GM23338 (cell line): Measurements from ENCODE around the gene LPP. TPM values are rescaled to one million over a fixed set of nuclear protein-coding genes. Genes with fewer than 3 reads are reported as not detected.

Source experiments
- ATAC-seq: fragments of 200-7000 bp; cut with Tn5 transposase; 3 replicates; pipeline ENCODE4 v1.9.1; 2020
- DNase-seq: peaks from one replicate; pipeline ENCODE4 v3.0.0-alpha.2; 2015; ENCODE audit warnings: low spot score
- H2AFZ ChIP-seq: fragments of 200-600 bp; sonication (generic); 2 replicates; pipeline ENCODE4 v1.8.0; 2016; ENCODE audit warnings: antibody characterized with exemption, mild to moderate bottlenecking, moderate library complexity
- H3F3A ChIP-seq: fragments of 200-600 bp; sonication (generic); replicated peaks from 2 replicates; pipeline ENCODE4 v1.8.0; 2017; ENCODE audit warnings: antibody characterized with exemption, mixed run types, low read depth
- H3K27ac ChIP-seq: fragments of 200-600 bp; sonication (generic); 2 replicates; pipeline ENCODE4 v1.6.1; 2016; ENCODE audit warnings: low read depth
- H3K27me3 ChIP-seq: fragments of 200-600 bp; sonication (generic); 2 replicates; pipeline ENCODE4 v1.8.0; 2016; ENCODE audit warnings: mild to moderate bottlenecking, mixed run types, moderate library complexity; ENCODE audit not compliant: insufficient read depth
- H3K36me3 ChIP-seq: fragments of 200-600 bp; sonication (generic); 2 replicates; pipeline ENCODE4 v1.8.0; 2016; ENCODE audit warnings: mild to moderate bottlenecking; ENCODE audit not compliant: insufficient read depth
- H3K4me1 ChIP-seq: fragments of 200-600 bp; sonication (generic); 2 replicates; pipeline ENCODE4 v1.8.0; 2016; ENCODE audit warnings: mild to moderate bottlenecking, moderate library complexity; ENCODE audit not compliant: insufficient read depth
- H3K4me2 ChIP-seq: fragments of 200-600 bp; sonication (generic); 2 replicates; pipeline ENCODE4 v1.7.1; 2017; ENCODE audit warnings: mixed run types
- H3K4me3 ChIP-seq: fragments of 200-600 bp; sonication (generic); 2 replicates; pipeline ENCODE4 v1.6.1; 2016; ENCODE audit warnings: mixed run types
- H3K79me2 ChIP-seq: fragments of 200-600 bp; sonication (generic); replicated peaks from 2 replicates; pipeline ENCODE4 v1.8.0; 2017; ENCODE audit warnings: mild to moderate bottlenecking; ENCODE audit not compliant: insufficient read depth
- H3K9me2 ChIP-seq: fragments of 200-600 bp; sonication (generic); 2 replicates; pipeline ENCODE4 v1.8.0; 2017; ENCODE audit not compliant: insufficient read depth
- H4K20me1 ChIP-seq: fragments of 200-600 bp; sonication (generic); replicated peaks from 2 replicates; pipeline ENCODE4 v1.8.0; 2017; ENCODE audit warnings: mild to moderate bottlenecking; ENCODE audit not compliant: insufficient read depth
- H3K27ac Mint-ChIP-seq: 2 replicates; pipeline ENCODE4 v1.8.0; 2020; ENCODE audit warnings: inconsistent platforms, mild to moderate bottlenecking, moderate library complexity, mixed read lengths
- H3K27me3 Mint-ChIP-seq: 3 replicates; pipeline ENCODE4 v1.8.0; 2022; ENCODE audit warnings: low read depth, mild to moderate bottlenecking, moderate library complexity, mixed read lengths, inconsistent platforms; ENCODE audit not compliant: insufficient read depth, poor library complexity
- H3K36me3 Mint-ChIP-seq: 3 replicates; pipeline ENCODE4 v1.8.0; 2021; ENCODE audit warnings: low read depth, mild to moderate bottlenecking, inconsistent platforms, moderate library complexity, mixed read lengths
- H3K4me1 Mint-ChIP-seq: 3 replicates; pipeline ENCODE4 v1.8.0; 2020; ENCODE audit warnings: mild to moderate bottlenecking, inconsistent platforms, mixed read lengths
- H3K4me3 Mint-ChIP-seq: 3 replicates; pipeline ENCODE4 v1.8.0; 2021; ENCODE audit warnings: moderate library complexity, mild to moderate bottlenecking, inconsistent platforms, mixed read lengths
- H3K9me3 Mint-ChIP-seq: 3 replicates; pipeline ENCODE4 v1.8.0; 2020; ENCODE audit warnings: moderate library complexity, mild to moderate bottlenecking, inconsistent platforms, mixed read lengths
- CREB1 ChIP-seq: fragments of 250-450 bp; sonication (Bioruptor Pico); IDR thresholded peaks from 2 replicates; pipeline ENCODE4 v1.5.0; 2020; ENCODE audit warnings: low read depth, mild to moderate bottlenecking, moderate library complexity
- CTCF ChIP-seq, 2 experiments: fragments of 200-600 bp in 1 of 2; sonication (generic) in 1 of 2; conservative IDR thresholded peaks; 2 replicates each; pipeline versions ENCODE4 v1.5.1 to v1.6.1; 2016 to 2017; ENCODE audit warnings: antibody characterized with exemption in 2 of 2, low read depth in 2 of 2, mild to moderate bottlenecking in 2 of 2, moderate library complexity in 1 of 2
- ETS1 ChIP-seq: IDR thresholded peaks from 2 replicates; pipeline ENCODE4 v1.6.1; 2016; ENCODE audit warnings: antibody characterized with exemption
- EZH2 ChIP-seq: fragments of 200-600 bp; sonication (generic); IDR thresholded peaks from one replicate; pipeline ENCODE4 v1.8.0; 2017; ENCODE audit warnings: antibody characterized with exemption, mild to moderate bottlenecking, low read depth; ENCODE audit not compliant: unreplicated experiment
- EZH2phosphoT487 ChIP-seq: fragments of 200-600 bp; sonication (generic); IDR thresholded peaks from one replicate; pipeline ENCODE4 v1.8.1; 2018; ENCODE audit warnings: antibody characterized with exemption; ENCODE audit not compliant: unreplicated experiment
- JUNB ChIP-seq: IDR thresholded peaks from one replicate; pipeline ENCODE4 v1.6.1; 2016; ENCODE audit warnings: antibody characterized with exemption; ENCODE audit not compliant: unreplicated experiment
- NANOG ChIP-seq: IDR thresholded peaks from 2 replicates; pipeline ENCODE4 v1.6.1; 2016; ENCODE audit warnings: antibody characterized with exemption, borderline replicate concordance
- POLR2AphosphoS5 ChIP-seq: IDR thresholded peaks from 2 replicates; pipeline ENCODE4 v1.6.1; 2016; ENCODE audit warnings: antibody characterized with exemption, low read depth
- STAT1 ChIP-seq: IDR thresholded peaks from one replicate; pipeline ENCODE4 v1.6.1; 2016; ENCODE audit warnings: antibody characterized with exemption; ENCODE audit not compliant: unreplicated experiment
- ZNF331 ChIP-seq: fragments of 250-450 bp; sonication (Bioruptor Pico); IDR thresholded peaks from 2 replicates; pipeline ENCODE4 v1.5.0; 2020; ENCODE audit warnings: low read depth, mild to moderate bottlenecking, moderate library complexity
- ZNF462 ChIP-seq: fragments of 250-450 bp; sonication (Bioruptor Pico); IDR thresholded peaks from 2 replicates; pipeline ENCODE4 v1.5.0; 2020; ENCODE audit warnings: mild to moderate bottlenecking, moderate library complexity
- polyA plus RNA-seq: library from polyadenylated mRNA; unstranded; fragments of >200 nt; fragmentation: Nextera tagmentation; extraction: Ambion mirVana; gene quantifications from 2 replicates; pipeline ENCODE4 v1.2.1, GENCODE V29; 2016
- total RNA-seq: library from RNA; depleted of rRNA; stranded (reverse); fragments of >200 nt; shearing (Covaris generic); gene quantifications from 2 replicates; pipeline ENCODE4 v1.2.3, GENCODE V29; 2014

LPP gene
- total and polyA plus RNA-seq, 2 experiments from 2014 or later, result 23.0 to 35.2 TPM

- Mint-ChIP-seq H3K4me1 (peaks cover 10% of the 10 kb centered on the region; the same call in 2 of the 3 replicates), H3K27me3 (peaks cover 4% of the 10 kb centered on the region), H3K4me3 (no peak overlapping the region), H3K27ac (no peak overlapping the region), H3K36me3 (no peaks in the 10 kb centered on the region), H3K9me3 (no peaks in the 10 kb centered on the region; the same call in 2 of the 3 replicates)
- no peaks in the 10 kb centered on the region for H3K36me3 ChIP-seq
- no peaks in the 10 kb centered on the region for H3K9me2 ChIP-seq
- no peaks in the 10 kb centered on the region for H3K79me2 ChIP-seq
- H2AFZ ChIP-seq, result no peak overlapping the region
- H3K4me3 ChIP-seq, result no peak overlapping the region
- H3K4me2 ChIP-seq, result no peak overlapping the region
- H3F3A ChIP-seq, result no peaks in the 10 kb centered on the region
- no peaks in the 10 kb centered on the region for H4K20me1 ChIP-seq
- ATAC-seq, result no peak
- H3K4me1 ChIP-seq, result no peaks in the 10 kb centered on the region
- no peaks in the 10 kb centered on the region for H3K27me3 ChIP-seq
- no peak for DNase-seq
- no peak overlapping the region for H3K27ac ChIP-seq
- TF ChIP-seq CREB1 (CRISPR knock-in tag), result no peak
- no peak for TF ChIP-seq POLR2AphosphoS5
- TF ChIP-seq EZH2phosphoT487, result no peak
These were observed 19.1 kb upstream of the LPP start for GRCh38 chr3:188134856-188135255.

- no peak overlapping the region for H3K4me3 Mint-ChIP-seq
- Histone ChIP-seq H3K9me2 (no peaks in the 10 kb centered on the region), H3F3A (no peaks in the 10 kb centered on the region)
- TF ChIP-seq NANOG (no peak), EZH2 (no peak), ZNF331 (CRISPR knock-in tag) (no peak), EZH2phosphoT487 (no peak), JUNB (no peak), POLR2AphosphoS5 (no peak), STAT1 (no peak), CTCF (conservative IDR thresholded peaks at IDR 0.05; ENCODE audit: low read depth in 2 of 2) (no peak), ZNF462 (CRISPR knock-in tag) (no peak), CREB1 (CRISPR knock-in tag) (no peak), ETS1 (no peak)
These were observed 18.7 kb upstream of the LPP start for GRCh38 chr3:188135271-188135670.

More at GRCh38 chr3:188135271-188135670, 18.7 kb upstream of the LPP start:
- Histone ChIP-seq H2AFZ (no peak overlapping the region), H3K27me3 (no peaks in the 10 kb centered on the region), H3K4me1 (no peaks in the 10 kb centered on the region), H3K4me2 (no peak overlapping the region), H4K20me1 (no peaks in the 10 kb centered on the region), H3K4me3 (no peak overlapping the region), H3K36me3 (no peaks in the 10 kb centered on the region), H3K79me2 (no peaks in the 10 kb centered on the region), H3K27ac (no peak overlapping the region)
- Mint-ChIP-seq H3K9me3 (no peaks in the 10 kb centered on the region; the same call in 2 of the 3 replicates), H3K4me1 (peaks cover 10% of the 10 kb centered on the region; the same call in 2 of the 3 replicates), H3K27me3 (peaks cover 4% of the 10 kb centered on the region), H3K27ac (no peak overlapping the region), H3K36me3 (no peaks in the 10 kb centered on the region)
- DNase-seq (no peak), ATAC-seq (no peak)
